SJCRH30 (cell line): ENCODE results near the gene RNF25. TPM values are rescaled to one million over a fixed set of nuclear protein-coding genes. Genes with fewer than 3 reads are reported as not detected.

Experiments
- DNase-seq, 2 experiments: peaks; one replicate each; pipeline ENCODE4 v3.0.0-alpha.2; 2015 to 2020
- H3K27ac ChIP-seq: fragments of 250-450 bp; sonication (Bioruptor Pico); 2 replicates; pipeline ENCODE4 v1.5.1; 2020; ENCODE audit warnings: mild to moderate bottlenecking, moderate library complexity
- H3K27me3 ChIP-seq: fragments of 250-450 bp; sonication (Bioruptor Pico); 2 replicates; pipeline ENCODE4 v1.5.1; 2020; ENCODE audit warnings: mild to moderate bottlenecking, moderate library complexity
- H3K36me3 ChIP-seq: fragments of 250-450 bp; sonication (Bioruptor Pico); 2 replicates; pipeline ENCODE4 v1.5.1; 2020; ENCODE audit warnings: mild to moderate bottlenecking, moderate library complexity
- H3K4me1 ChIP-seq: fragments of 250-450 bp; sonication (Bioruptor Pico); 2 replicates; pipeline ENCODE4 v1.5.1; 2020; ENCODE audit warnings: mild to moderate bottlenecking, moderate library complexity
- H3K4me3 ChIP-seq: fragments of 250-450 bp; sonication (Bioruptor Pico); 2 replicates; pipeline ENCODE4 v1.5.1; 2020; ENCODE audit warnings: mild to moderate bottlenecking, moderate library complexity
- H3K9me3 ChIP-seq: fragments of 250-450 bp; sonication (Bioruptor Pico); replicated peaks from 2 replicates; pipeline ENCODE4 v1.5.1; 2020; ENCODE audit warnings: mild to moderate bottlenecking, moderate library complexity
- total RNA-seq: library from RNA; depleted of rRNA; stranded (reverse); fragments of >200 nt; shearing (Covaris generic); gene quantifications from 2 replicates; pipeline ENCODE4 v1.2.3, GENCODE V29; 2014; rRNA removed

Gene RNF25
- total RNA-seq, 1 experiment from 2014 or later, result 18.5 TPM

- Histone ChIP-seq H3K4me1 (no peaks in the 10 kb centered on the region), H3K9me3 (no peaks in the 10 kb centered on the region), H3K27me3 (no peaks in the 10 kb centered on the region), H3K36me3 (no peaks in the 10 kb centered on the region), H3K27ac (no peak overlapping the region), H3K4me3 (no peak overlapping the region)
- DNase-seq, result no peak
Observed at GRCh38 chr2:218622606-218623365, 49.0 kb downstream of the RNF25 start.

DNA sequence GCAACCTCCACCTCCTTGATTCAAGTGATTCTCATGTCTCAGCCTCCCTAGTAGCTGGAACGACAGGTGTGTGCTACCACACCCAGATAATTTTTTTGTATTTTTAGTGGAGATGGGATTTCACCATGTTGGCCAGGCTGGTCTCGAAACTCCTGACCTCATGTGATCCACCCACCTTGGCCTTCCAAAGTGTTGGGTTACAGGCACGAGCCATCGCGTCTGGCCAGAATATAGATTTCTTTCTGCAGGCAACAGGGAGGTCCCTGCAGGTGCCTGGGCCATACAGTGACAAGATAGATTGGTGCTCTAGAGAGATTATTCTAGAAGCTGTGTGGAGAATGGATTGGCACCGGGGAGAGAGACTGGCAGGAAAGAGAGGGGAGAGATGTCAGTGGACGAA is 50.8 kb downstream of the RNF25 start:
- Histone ChIP-seq H3K4me3 (no peak overlapping the region), H3K27me3 (no peaks in the 10 kb centered on the region), H3K36me3 (no peaks in the 10 kb centered on the region), H3K9me3 (no peaks in the 10 kb centered on the region), H3K27ac (no peak overlapping the region), H3K4me1 (no peaks in the 10 kb centered on the region)
- no peak for DNase-seq

DNA sequence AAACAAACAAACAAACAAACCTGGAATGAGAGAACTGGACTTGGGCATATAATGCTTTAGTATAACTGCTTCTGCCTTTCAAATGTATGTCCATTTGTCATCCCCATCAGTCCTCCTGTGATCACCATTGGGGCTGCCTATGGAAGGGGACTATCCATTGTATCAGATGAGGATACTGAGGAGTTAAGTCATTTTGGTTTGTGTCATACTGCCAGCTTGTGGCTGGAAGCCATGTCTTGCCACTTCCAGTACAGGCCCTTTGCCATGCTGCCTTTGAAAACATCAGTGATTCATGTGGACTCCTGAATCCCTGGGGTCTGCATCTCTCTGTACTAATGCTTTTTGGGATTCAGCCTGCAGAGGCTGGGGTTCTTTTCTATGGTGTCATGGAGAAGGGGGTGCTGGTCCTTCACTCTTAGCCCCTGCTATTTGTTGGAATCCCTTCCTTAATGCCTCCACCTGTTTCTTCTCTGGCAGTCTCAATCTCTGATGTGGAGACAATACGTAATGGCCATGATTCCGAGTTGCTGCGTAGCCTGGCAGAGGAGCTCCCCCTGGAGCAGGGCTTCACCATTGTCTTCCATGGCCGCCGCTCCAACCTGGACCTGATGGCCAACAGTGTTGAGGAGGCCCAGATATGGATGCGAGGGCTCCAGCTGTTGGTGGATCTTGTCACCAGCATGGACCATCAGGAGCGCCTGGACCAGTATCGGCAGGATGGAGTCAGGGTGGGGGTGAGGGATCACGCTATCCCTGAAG is 53.5 kb downstream of the RNF25 start:
- Histone ChIP-seq H3K4me1 (no peaks in the 10 kb centered on the region), H3K27me3 (no peaks in the 10 kb centered on the region), H3K9me3 (no peaks in the 10 kb centered on the region), H3K36me3 (no peaks in the 10 kb centered on the region), H3K27ac (no peak overlapping the region), H3K4me3 (no peak overlapping the region)
- DNase-seq, result peak in 1 of 2 experiments; percentile 28

GRCh38 chr2:218615868-218616315 is 55.9 kb downstream of the RNF25 start:
- Histone ChIP-seq H3K27ac (no peak overlapping the region), H3K36me3 (no peaks in the 10 kb centered on the region), H3K4me1 (no peaks in the 10 kb centered on the region), H3K9me3 (no peaks in the 10 kb centered on the region), H3K4me3 (no peak overlapping the region), H3K27me3 (no peaks in the 10 kb centered on the region)
- DNase-seq, result no peak

Other genes with a start within 250 kb of the RNF25 start
- gene USP37, start 103.7 kb downstream of the RNF25 start, total RNA-seq, result 30.2 and 34.9 TPM in 2 replicates
- gene CNOT9, start 103.2 kb downstream of the RNF25 start, total RNA-seq, result 166 and 188 TPM in 2 replicates
- gene PLCD4, start 64.1 kb downstream of the RNF25 start, total RNA-seq, result 0.71 and 0.75 TPM in 2 replicates
- gene ZNF142, start 12.4 kb downstream of the RNF25 start, total RNA-seq, result 14.6 and 15.0 TPM in 2 replicates
- 33.7 and 34.6 TPM in 2 replicates for gene BCS1L, start 12.3 kb downstream of the RNF25 start, total RNA-seq
- gene STK36, start 84 bp upstream of the RNF25 start, total RNA-seq, result 11.2 and 14.9 TPM in 2 replicates
- gene TTLL4, start 38.8 kb upstream of the RNF25 start, total RNA-seq, result 52.1 and 60.8 TPM in 2 replicates
- gene CYP27A1, start 110.1 kb upstream of the RNF25 start, total RNA-seq, result 3.2 and 3.6 TPM in 2 replicates
- gene PRKAG3, start 159.8 kb upstream of the RNF25 start, total RNA-seq, result 0.13 and 0.16 TPM in 2 replicates
- gene WNT6, start 187.8 kb upstream of the RNF25 start, total RNA-seq, result 0.08 and 0.10 TPM in 2 replicates
- 0.10 and 0.28 TPM in 2 replicates for gene WNT10A, start 208.8 kb upstream of the RNF25 start, total RNA-seq